NCI-H2227 (cell line): ENCODE data around the gene PRPH.
"Not testable (repeated sequence)": the region's sequence is repeated elsewhere in the genome, so short reads cannot be mapped to it uniquely, and the experiment has no call there.

Source experiments
- DNase-seq: peaks from one replicate; lab custom pipeline; 2025; ENCODE audit not compliant: unreplicated experiment; lab: John Stamatoyannopoulos, UW

Gene PRPH

DNA sequence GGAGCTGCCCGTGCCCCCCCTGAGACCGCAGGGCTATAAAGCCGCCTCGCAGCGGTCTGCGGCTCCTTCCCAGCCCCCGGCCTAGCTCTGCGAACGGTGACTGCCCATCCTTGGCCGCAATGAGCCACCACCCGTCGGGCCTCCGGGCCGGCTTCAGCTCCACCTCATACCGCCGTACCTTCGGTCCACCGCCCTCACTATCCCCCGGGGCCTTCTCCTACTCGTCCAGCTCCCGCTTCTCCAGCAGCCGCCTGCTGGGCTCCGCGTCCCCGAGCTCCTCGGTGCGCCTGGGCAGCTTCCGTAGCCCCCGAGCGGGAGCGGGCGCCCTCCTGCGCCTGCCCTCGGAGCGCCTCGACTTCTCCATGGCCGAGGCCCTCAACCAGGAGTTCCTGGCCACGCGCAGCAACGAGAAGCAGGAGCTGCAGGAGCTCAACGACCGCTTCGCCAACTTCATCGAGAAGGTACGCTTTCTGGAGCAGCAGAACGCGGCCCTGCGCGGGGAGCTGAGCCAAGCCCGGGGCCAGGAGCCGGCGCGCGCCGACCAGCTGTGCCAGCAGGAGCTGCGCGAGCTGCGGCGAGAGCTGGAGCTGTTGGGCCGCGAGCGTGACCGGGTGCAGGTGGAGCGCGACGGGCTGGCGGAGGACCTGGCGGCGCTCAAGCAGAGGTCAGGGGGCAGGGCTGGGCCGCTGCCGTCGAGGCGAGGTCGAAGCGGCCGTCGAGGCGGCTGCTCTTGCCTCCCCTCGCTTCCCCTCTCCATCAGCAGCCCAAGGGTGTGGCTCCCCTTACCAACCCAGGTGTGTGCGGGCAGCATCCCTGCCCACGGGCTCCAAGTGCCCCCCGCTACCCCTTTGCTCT, at the start of gene PRPH:
TSS of gene PRPH (plus strand) at position 66 of the 855 bp plus-strand sequence. CDS start at position 120, 54 bp downstream.
- no peak for DNase-seq

DNA sequence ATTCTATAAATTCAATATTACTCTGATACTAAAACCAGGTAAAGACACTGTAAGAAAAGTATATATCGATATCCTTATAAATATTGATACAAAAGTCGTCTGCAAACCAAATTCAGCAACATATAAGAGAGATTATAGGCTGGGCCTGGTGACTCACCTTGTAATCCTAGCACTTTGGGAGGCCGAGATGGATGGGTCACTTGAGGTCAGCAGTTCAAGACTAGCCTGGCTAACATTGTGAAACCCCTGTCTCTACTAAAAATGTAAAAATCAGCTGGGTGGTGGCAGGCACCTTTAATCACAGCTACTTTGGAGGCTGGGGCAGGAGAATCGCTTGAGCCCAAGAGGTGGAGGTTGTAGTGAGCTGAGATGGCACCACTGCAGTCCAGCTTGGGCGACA, 43.6 kb upstream of the PRPH start:
- DNase-seq: no peak

DNA sequence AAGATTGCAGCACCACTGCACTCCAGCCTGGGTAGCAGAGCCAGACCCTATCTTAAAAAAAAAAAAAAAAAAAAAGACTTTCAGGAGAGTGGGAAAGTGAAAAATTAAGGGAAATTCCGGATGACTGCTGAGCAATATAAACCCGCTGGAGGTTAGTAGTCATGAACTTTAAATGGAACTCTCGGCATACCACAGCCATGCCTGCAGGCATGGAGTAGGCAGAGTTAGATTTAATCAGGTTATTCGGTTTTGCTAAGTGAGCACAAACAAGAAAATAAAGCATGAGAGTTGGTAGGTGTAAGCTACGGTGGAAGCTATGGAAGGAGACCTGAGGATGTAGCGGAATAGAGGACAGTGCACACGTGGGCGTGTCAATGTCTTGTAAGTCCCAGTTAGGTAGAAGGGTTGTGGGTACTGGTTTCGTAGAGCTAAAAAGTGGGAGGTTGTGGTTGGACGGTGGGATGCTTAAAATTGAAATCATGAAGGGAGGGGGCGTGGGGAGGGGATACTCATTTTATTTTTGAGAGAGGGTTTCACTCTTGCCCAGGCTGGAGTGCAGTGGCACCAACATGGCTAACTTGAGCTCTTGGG, 41.8 kb upstream of the PRPH start:
- no peak for DNase-seq

DNA sequence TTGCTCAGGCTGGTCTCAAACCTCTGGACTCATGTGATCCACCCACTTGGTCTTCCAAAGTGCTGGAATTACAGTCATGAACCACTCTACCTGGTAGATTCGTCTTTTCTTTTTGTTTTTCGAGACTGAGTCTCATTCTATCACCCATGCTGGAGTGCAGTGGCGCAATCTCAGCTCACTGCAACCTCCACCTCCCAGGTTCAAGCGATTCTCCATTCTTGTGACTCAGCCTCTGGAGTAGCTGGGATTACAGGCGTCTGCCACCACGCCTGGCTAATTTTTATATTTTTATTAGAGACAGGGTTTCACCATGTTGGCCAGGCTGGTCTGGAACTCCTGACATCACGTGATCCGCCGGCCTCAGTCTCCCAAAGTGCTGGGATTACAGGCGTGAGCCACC, 39.5 kb upstream of the PRPH start:
- DNase-seq: not testable (repeated sequence)

DNA sequence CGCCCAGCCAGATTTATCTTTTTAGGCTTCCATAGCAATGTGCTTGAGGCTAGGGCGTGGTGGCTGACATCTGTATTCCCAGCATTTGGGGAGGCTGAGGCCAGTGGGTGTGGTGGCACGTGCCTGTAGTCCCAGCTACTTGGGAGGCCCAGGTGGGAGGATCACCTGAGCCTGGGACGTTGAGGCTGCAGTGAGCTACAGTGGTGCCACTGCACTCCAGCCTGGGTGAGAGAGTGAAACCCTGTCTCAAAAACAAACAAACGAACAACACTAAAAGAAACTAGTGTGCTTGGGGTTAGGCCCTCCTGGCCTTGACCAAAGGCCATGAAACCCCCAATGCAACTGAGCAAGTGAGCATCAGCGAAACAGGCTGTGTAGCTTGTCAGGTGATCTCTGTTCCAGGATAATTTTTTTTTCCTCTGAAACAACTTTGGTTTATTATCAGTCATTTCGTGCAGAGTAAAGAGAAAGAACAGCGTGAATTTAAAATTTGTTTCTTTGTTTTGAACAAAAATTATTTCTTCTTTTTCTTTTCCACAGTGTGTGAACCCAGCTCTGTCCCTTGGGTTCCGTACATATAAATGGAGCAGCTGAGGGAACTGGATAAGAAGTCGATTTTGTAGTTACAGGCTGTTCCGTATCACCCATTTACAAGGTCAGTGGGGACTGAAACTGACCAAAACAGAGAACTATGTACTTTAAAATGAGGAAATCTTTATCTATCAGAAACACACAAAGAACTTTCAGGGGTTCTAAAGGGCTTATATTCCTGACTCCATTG, 38.9 kb upstream of the PRPH start:
- no peak for DNase-seq

DNA sequence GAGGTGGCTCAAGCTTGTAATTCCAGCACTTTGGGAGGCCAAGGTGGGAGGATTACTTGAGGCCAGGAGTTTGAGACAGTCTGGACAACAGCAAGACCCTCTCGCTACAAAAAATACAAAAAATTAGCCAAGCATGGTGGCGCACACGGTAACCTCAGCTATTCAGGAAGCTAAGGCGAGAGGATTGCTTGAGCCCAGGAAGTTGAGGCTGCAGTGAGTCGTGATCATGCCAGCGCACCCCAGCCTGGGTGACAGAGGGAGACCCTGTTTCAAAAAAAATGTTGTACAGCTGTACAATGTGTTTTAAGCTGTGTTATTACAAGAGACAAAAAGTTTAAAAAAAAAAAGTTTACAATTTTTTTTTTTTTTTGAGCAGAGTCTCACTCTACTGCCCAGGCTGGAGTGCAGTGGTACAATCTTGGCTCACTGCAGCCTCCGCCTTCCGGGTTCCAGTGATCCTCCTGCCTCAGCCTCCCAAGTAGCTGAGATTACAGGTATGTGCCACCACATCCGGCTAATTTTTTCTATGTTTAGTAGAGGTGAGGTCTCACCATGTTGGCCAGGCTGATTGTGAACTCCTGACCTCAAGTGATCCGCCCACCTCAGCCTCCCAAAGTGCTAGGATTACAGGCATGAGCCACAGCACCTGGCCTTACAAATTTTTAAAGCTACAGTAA, 37.3 kb upstream of the PRPH start:
- not testable (repeated sequence) for DNase-seq

DNA sequence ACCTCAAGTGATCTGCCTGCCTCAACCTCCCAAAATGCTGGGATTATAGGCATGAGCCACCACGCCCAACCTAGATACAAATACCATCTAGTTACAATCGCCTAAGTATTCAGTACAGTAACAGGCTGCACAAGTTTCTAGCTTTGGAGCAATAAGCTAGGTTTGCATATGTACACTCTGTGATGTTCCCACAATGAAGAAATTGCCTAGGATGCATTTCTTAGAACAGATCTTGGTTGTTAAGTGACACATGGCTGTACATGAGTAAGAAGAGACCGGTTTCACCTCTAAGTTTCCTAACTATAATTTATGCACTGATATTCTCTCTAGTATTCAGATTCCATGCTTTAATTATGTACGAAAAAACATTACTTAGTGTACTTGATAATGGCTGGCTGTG, 35.5 kb upstream of the PRPH start:
- DNase-seq: no peak

DNA sequence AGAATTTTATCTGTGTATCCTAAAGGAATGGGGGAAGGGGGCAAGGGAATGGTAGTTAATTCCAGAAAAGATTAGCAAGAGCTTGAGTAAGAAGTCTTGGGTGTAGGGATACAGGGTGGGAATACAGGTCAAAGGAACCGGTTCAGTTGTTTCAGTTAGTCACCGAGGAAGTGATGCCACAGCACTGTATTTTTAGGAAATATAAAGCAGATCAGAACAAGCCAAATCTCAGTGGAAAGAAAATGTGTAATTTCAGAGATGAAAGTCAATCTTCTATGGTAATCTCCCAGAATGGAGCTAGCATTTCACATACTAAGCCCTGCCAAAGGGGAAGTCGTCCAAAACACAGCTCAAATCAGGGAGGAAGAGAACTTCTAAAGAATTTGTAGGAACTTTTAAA, 34.8 kb upstream of the PRPH start:
- no peak for DNase-seq

DNA sequence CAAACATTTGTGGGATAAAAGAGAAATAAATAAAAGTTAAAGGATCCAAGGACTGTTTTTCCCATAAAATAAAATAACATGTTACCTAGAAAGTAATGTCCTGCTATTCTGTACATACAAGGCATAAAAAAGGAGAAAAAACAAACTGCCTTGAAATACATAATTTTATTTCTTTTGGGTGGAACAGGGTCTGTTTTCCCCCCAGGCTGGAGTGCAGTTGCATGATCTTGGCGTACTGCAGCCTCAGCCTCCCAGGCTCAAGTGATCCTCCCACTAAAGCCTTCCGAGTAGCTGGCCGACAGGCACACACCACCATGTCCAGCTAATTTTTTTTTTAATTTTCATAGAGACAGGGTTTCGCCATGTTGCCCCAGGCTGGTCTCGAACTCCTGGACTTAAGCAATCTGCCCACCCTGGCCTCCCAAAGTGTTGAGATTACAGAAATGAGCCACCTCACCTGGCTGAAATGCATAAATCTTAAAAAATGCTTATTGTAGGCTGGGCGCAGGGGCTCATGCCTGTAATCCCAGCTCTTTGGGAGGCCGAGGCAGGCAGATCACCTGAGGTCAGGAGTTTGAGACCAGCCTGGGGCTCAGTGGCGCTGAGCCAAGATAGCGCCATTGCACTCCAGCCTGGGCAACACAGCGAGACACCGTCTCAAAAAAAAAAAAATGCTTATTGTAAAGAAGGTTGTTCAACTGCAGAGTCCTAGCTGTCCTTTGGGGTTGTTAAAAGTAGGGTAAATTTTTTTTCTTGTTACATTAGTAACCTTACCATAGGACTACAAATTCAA, 34.2 kb upstream of the PRPH start:
- DNase-seq: no peak

DNA sequence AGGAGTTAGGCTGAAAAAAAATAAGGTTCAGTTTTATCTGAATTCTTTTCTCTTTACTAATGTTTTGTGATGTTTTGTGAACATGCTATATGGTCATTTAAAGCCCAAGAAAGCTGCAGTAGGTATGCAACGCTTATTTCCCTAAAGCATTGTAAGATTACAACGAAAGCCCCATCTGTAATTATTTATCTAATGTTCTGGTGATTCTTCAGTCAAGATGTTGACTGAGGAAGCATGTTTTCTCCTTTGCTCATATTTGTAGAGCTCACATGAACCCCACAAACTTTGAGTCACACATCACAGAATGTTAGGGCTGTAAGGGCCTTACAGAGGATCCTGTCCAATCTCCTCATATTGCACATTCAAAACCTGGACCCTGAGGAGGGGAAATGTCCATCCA, 33.2 kb upstream of the PRPH start:
- no peak for DNase-seq

DNA sequence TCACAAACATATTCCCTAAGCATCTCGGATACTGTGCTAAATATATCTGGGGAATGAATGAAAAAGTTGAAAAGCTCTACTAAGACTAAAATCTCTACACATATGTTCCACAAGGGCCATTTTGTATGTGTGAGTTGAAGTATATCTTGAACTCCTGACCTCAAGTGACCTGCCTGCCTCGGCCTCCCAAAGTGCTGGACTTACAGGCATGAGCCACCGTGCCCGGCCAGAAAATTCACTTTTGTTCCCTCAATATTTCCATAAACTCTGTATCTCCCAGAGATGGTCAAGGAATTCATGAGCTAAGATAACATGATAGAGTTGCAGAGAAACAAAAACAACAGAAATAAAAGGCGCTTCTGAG, 31.6 kb upstream of the PRPH start:
- DNase-seq: no peak

DNA sequence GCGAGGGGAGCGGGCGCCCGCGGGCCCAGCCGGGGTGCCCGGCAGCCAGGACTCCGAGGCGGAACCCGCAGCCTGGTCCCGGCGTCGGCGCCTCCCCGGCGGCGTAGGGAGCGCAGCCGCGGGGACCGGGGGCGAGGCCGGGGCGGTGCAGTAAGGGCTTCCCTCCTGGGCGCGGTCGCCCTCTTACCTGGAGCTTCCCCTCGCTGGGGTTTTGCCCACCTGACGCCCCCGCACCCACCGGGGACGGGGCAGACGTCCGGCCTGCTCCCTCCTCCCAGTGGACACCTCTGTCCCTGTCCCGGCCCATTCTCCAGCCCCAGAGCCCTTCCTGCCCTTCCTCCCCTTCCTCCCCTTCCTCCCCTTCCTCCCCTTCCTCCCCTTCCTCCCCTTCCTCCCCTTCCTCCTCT, 30.5 kb upstream of the PRPH start:
- DNase-seq: peak; percentile 53

DNA sequence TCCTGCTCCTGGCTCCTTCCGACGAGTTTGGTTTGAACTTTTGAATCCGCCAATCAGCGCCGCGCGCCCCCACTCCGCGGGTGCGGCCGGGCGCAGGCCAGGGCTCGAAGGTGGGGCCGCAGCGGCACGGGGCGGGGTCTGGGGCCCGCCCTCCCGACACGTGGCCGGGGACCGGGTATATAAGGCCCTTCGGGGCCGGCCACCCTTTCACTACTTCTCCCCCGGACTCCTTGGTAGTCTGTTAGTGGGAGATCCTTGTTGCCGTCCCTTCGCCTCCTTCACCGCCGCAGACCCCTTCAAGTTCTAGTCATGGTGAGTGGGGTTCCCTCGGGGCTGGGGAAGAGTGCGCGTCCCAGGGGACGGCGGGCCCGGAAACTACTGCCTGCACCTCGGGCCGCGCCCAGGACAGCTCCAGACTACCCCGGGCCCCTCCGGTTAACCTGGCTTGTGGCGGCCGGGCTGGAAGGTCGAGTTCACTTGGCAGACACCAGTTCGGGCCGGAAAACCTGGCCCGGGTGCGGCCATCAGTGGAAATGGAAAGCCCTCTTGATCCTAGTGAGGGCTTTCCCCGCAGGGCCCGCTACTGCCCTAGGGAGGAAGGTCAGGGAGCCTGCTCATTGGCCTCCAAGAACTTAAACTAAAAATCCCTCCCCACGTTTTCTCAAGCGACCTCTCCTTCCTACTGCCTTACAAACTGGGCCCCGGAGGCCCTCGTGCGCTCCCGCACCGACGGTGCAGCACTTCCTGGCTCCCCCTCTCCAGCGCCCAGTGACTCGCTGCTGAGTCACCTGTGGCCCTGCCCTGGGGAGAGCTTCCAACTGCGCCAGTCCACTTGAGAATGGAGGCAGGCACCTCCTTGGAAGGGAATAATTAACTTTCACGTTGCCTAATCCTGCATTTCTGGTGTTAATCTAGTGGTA, 29.8 kb upstream of the PRPH start, which contains the start of gene TUBA1C:
TSS of gene TUBA1C (plus strand) at position 210 of the 920 bp plus-strand sequence. CDS start at position 310, 100 bp downstream.
- peak; percentile 89 for DNase-seq

DNA sequence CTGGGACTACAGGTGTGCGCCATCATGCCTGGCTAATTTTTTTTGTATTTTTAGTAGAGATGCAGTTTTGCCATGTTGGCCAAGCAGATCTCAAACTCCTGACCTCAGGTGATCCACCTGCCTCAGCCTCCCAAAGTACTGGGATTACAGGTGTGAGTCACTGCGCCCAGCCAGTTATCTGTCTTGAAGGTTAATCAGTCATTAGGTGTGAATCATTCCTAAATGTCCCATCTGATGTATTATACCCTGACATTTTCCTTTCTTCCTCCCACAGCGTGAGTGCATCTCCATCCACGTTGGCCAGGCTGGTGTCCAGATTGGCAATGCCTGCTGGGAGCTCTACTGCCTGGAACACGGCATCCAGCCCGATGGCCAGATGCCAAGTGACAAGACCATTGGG, 25.8 kb upstream of the PRPH start:
- not testable (repeated sequence) for DNase-seq

DNA sequence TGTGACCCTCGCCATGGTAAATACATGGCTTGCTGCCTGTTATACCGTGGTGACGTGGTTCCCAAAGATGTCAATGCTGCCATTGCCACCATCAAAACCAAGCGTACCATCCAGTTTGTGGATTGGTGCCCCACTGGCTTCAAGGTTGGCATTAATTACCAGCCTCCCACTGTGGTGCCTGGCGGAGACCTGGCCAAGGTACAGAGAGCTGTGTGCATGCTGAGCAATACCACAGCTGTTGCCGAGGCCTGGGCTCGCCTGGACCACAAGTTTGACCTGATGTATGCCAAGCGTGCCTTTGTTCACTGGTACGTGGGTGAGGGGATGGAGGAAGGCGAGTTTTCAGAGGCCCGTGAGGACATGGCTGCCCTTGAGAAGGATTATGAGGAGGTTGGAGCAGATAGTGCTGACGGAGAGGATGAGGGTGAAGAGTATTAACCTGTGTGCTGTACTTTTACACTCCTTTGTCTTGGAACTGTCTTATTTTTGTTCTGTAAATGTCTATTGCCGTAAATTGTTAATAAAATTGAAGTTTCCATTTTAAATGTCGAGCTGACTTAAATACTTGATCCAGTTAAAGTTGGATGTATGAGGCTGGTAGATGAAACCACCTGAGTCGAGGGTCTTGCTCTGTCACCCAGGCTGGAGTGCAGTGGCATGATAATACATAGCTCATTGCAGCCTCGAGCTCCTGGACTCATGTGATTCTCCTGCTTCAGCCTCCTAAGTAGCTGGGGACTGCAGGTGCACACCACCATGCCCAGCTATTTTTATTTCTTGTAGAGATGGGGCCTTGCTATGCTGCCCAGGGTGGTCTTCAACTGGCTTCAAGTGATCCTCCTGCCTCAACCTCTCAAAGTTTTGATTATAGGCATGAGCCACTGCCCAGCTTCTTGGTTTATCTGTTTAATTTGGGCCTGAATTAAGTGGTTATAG, 21.9 kb upstream of the PRPH start:
- no peak for DNase-seq

DNA sequence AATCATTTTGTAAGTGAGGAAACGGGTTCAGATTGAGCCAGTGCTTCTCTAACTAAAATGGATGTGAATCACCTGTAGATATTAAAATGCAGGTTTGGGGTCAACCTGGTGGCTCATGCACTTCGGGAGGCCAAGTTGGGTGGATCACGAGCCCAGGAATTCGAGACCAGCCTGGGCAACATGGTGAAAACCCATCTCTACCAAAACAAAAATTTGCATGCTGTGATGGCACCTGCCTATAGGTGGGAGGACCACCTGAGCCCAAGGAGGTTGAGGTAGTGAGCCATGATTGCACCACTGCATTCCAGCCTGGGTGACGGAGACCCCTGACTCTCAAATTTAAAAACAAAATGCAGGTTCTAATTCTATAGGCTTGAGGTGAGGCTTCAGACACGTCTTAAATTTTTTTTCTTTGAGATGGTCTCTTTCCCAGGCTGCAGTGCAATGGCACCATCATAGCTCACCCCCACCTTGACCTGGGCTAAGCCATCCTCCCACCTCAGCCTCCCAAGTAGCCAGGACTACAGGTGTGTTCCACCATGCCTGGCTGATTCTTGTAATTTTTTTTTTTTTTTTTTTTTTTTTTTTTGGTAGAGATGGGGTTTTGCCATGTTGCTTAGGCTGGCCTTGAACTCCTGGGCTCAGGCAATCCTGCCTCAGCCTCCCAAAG, 21.1 kb upstream of the PRPH start:
- DNase-seq: no peak

DNA sequence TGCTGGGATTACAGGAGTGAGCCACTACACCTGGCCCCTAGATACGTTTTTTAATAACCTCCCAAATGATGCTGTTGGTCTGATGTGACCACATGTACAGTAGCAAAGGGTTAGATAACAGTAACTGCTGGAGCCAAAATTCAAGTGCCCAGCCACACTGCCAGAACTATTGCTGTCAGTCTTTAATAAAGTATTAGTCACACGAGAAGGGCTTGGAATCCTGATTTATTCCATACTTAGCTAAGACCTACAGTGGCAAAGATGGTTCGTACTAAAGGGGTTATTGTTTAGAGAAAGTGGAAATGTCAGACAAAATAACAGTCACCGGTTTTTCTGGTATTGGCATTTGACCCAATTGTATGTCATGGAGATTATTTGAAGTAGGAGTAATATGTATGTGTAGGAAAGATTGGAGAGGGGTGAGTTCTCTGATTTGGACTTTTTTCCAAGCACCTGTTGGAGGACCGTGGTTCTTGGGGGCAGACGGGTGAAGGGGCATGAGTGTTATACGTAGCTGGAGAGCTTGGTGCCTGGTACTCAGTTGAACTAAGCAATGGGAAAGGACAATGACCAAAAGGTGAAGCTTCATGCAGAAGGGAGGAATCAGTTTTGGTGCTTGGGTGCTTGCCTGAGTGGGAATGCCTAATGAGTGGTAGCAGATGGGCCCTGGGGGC, 20.4 kb upstream of the PRPH start:
- DNase-seq: no peak
